ENCODE results near the gene KRT9. TPM values are rescaled to one million over a fixed set of nuclear protein-coding genes. Genes with fewer than 3 reads are reported as not detected.
"Not testable (repeated sequence)": the region's sequence is repeated elsewhere in the genome, so short reads cannot be mapped to it uniquely, and the experiment has no call there.

The KRT9 gene
- total RNA-seq, 1 donor from 2014 or later = 0.26 TPM

- peak; percentile 99 for TF ChIP-seq CTCF (IDR thresholded peaks at IDR 0.05; ENCODE audit: insufficient read depth, low read length, severe bottlenecking)
- H3K36me3 ChIP-seq (ENCODE audit: control insufficient read depth, insufficient read depth, low read length) = peaks cover 5% of the 10 kb centered on the region
- no peaks in the 10 kb centered on the region for H3K27me3 ChIP-seq (ENCODE audit: control insufficient read depth, insufficient read depth, low read length)
- DNase-seq (ENCODE audit: low read depth) (peak; percentile 94), FAIRE-seq (peak; percentile 80)
- no peak overlapping the region for H3K4me3 ChIP-seq (ENCODE audit: low read depth, low read length)
Observed at GRCh38 chr17:41579484-41580243, 7.8 kb upstream of the KRT9 start.

GRCh38 chr17:41578971-41579370 lies 7.1 kb upstream of the KRT9 start:
- no peak for TF ChIP-seq CTCF (IDR thresholded peaks at IDR 0.05; ENCODE audit: insufficient read depth, low read length, severe bottlenecking)
- H3K27me3 ChIP-seq (ENCODE audit: control insufficient read depth, insufficient read depth, low read length) = no peaks in the 10 kb centered on the region
- peaks cover 5% of the 10 kb centered on the region for H3K36me3 ChIP-seq (ENCODE audit: control insufficient read depth, insufficient read depth, low read length)
- H3K4me3 ChIP-seq (ENCODE audit: low read depth, low read length) = no peak overlapping the region
- no peak for DNase-seq (ENCODE audit: low read depth)
- FAIRE-seq = no peak

DNA sequence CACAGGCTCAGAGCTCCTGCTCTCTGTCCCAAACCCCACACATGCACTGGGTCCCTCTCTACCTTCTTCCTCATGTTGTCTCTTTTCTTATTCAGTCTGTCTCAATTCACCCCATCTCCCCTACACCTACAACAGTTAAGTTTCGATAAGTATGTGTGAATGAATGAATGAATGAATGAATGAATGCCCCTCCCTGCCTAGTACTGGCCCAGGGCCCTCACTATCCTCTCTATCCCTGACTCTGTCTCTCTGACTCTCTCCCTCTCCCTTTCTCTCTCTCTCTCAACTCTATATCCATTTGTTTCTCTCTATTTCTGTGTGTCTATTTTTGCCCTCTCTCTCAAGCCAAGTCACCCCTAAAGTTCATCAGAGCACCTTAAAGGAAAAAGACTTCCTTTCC lies 6.7 kb upstream of the KRT9 start:
- H3K27me3 ChIP-seq (ENCODE audit: control insufficient read depth, insufficient read depth, low read length) = no peaks in the 10 kb centered on the region
- no peak for FAIRE-seq
- TF ChIP-seq CTCF (IDR thresholded peaks at IDR 0.05; ENCODE audit: insufficient read depth, low read length, severe bottlenecking) = no peak
- H3K36me3 ChIP-seq (ENCODE audit: control insufficient read depth, insufficient read depth, low read length) = peaks cover 4% of the 10 kb centered on the region
- DNase-seq (ENCODE audit: low read depth) = no peak
- no peak overlapping the region for H3K4me3 ChIP-seq (ENCODE audit: low read depth, low read length)

DNA sequence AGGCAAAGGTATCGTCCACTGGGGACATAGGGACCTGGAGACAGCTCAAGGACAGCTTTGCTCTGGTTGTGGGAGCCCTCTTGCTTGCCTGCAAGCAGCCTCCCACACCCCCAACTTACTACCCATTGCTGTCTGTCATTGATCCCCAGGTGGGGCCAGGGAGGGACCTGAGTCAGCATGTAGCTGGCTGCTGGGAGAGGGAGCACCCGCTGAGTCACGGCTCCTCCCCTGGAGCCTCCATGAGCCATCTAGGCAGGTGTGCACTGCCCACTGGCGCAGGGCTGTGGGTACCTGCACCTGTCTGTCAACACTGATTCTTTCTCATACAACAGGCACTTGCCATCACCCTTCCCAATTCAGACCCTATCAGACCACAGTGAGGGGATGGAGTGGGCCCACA lies 4.9 kb upstream of the KRT9 start:
- not testable (repeated sequence) for H3K36me3 ChIP-seq (ENCODE audit: control insufficient read depth, insufficient read depth, low read length); H3K27me3 ChIP-seq (ENCODE audit: control insufficient read depth, insufficient read depth, low read length); FAIRE-seq; H3K4me3 ChIP-seq (ENCODE audit: low read depth, low read length)
- TF ChIP-seq CTCF (IDR thresholded peaks at IDR 0.05; ENCODE audit: insufficient read depth, low read length, severe bottlenecking) = peak; percentile 38
- peak; percentile 81 for DNase-seq (ENCODE audit: low read depth)

- Histone ChIP-seq H3K36me3 (ENCODE audit: control insufficient read depth, insufficient read depth, low read length) (no peaks in the 10 kb centered on the region), H3K4me3 (ENCODE audit: low read depth, low read length) (no peak overlapping the region), H3K27me3 (ENCODE audit: control insufficient read depth, insufficient read depth, low read length) (peaks cover 2% of the 10 kb centered on the region)
- FAIRE-seq = no peak
- no peak for DNase-seq (ENCODE audit: low read depth)
- no peak for TF ChIP-seq CTCF (IDR thresholded peaks at IDR 0.05; ENCODE audit: insufficient read depth, low read length, severe bottlenecking)
Observed at GRCh38 chr17:41575336-41575735, 3.5 kb upstream of the KRT9 start.

- Histone ChIP-seq H3K27me3 (ENCODE audit: control insufficient read depth, insufficient read depth, low read length) (peaks cover 9% of the 10 kb centered on the region), H3K4me3 (ENCODE audit: low read depth, low read length) (no peak overlapping the region), H3K36me3 (ENCODE audit: control insufficient read depth, insufficient read depth, low read length) (no peaks in the 10 kb centered on the region)
- FAIRE-seq = peak; percentile 83
- no peak for DNase-seq (ENCODE audit: low read depth)
- no peak for TF ChIP-seq CTCF (IDR thresholded peaks at IDR 0.05; ENCODE audit: insufficient read depth, low read length, severe bottlenecking)
Observed at GRCh38 chr17:41567317-41567716, 4.5 kb downstream of the KRT9 start.
